ENCODE measurements around the gene OR13A1. TPM values are rescaled to one million over a fixed set of nuclear protein-coding genes. Genes with fewer than 3 reads are reported as not detected.
A peak's percentile ranks its signal among the peaks of the same experiment; 100 is the strongest.
"Not testable (repeated sequence)": the region's sequence is repeated elsewhere in the genome, so short reads cannot be mapped to it uniquely, and the experiment has no call there.

OR13A1 gene
- total RNA-seq, 2 experiments from 2014 or later: not detected

- Mint-ChIP-seq H3K4me3 (no peak overlapping the region), H3K9me3 (peaks cover 19% of the 10 kb centered on the region), H3K4me1 (no peaks in the 10 kb centered on the region), H3K27ac (no peak overlapping the region), H3K36me3 (peaks cover 3% of the 10 kb centered on the region), H3K27me3 (peaks cover 4% of the 10 kb centered on the region)
- DNase-seq: no peak
Measured at GRCh38 chr10:45313264-45313873, 2.0 kb downstream of the OR13A1 start.

GRCh38 chr10:45308707-45309106 is 6.7 kb downstream of the OR13A1 start:
- no peak overlapping the region for H3K4me3 Mint-ChIP-seq
- DNase-seq: no peak
- H3K27me3 Mint-ChIP-seq: peaks cover 4% of the 10 kb centered on the region
- no peaks in the 10 kb centered on the region for H3K4me1 Mint-ChIP-seq
- H3K36me3 Mint-ChIP-seq: peaks cover 3% of the 10 kb centered on the region
- no peak overlapping the region for H3K27ac Mint-ChIP-seq
- peaks cover 19% of the 10 kb centered on the region for H3K9me3 Mint-ChIP-seq

- Mint-ChIP-seq H3K4me3 (no peak overlapping the region), H3K4me1 (peaks cover 4% of the 10 kb centered on the region), H3K36me3 (no peaks in the 10 kb centered on the region), H3K27me3 (peaks cover 9% of the 10 kb centered on the region), H3K9me3 (no peaks in the 10 kb centered on the region), H3K27ac (no peak overlapping the region)
- no peak for DNase-seq
Measured at GRCh38 chr10:45302573-45302972, 12.8 kb downstream of the OR13A1 start.

- H3K9me3 Mint-ChIP-seq, H3K4me3 Mint-ChIP-seq, DNase-seq, H3K27me3 Mint-ChIP-seq, H3K36me3 Mint-ChIP-seq, H3K27ac Mint-ChIP-seq: not testable (repeated sequence)
- peaks cover 18% of the 10 kb centered on the region for H3K4me1 Mint-ChIP-seq
Measured at GRCh38 chr10:45298341-45298955, 17.0 kb downstream of the OR13A1 start.

GRCh38 chr10:45294681-45295080 is 20.7 kb downstream of the OR13A1 start:
- Mint-ChIP-seq H3K4me3 (no peak overlapping the region), H3K9me3 (no peaks in the 10 kb centered on the region), H3K27me3 (peaks cover 6% of the 10 kb centered on the region), H3K27ac (no peak overlapping the region), H3K4me1 (peaks cover 18% of the 10 kb centered on the region), H3K36me3 (no peaks in the 10 kb centered on the region)
- DNase-seq: peak; percentile 17

- Mint-ChIP-seq H3K4me1 (no peaks in the 10 kb centered on the region), H3K27me3 (no peaks in the 10 kb centered on the region), H3K4me3 (no peak overlapping the region), H3K36me3 (peaks cover 2% of the 10 kb centered on the region), H3K27ac (no peak overlapping the region), H3K9me3 (peaks cover 4% of the 10 kb centered on the region)
- DNase-seq: no peak
Measured at GRCh38 chr10:45286980-45287379, 28.4 kb downstream of the OR13A1 start.

- Mint-ChIP-seq H3K27me3 (no peaks in the 10 kb centered on the region), H3K36me3 (peaks cover 2% of the 10 kb centered on the region), H3K27ac (no peak overlapping the region), H3K4me3 (no peak overlapping the region), H3K9me3 (peaks cover 4% of the 10 kb centered on the region), H3K4me1 (no peaks in the 10 kb centered on the region)
- no peak for DNase-seq
Measured at GRCh38 chr10:45282061-45282460, 33.3 kb downstream of the OR13A1 start.

- Mint-ChIP-seq H3K27ac (no peak overlapping the region), H3K9me3 (no peaks in the 10 kb centered on the region), H3K4me1 (no peaks in the 10 kb centered on the region), H3K27me3 (no peaks in the 10 kb centered on the region), H3K36me3 (no peaks in the 10 kb centered on the region), H3K4me3 (no peak overlapping the region)
- DNase-seq: no peak
Measured at GRCh38 chr10:45280113-45280760, 35.2 kb downstream of the OR13A1 start.

GRCh38 chr10:45279682-45280081 is 35.7 kb downstream of the OR13A1 start:
- Mint-ChIP-seq H3K27ac (no peak overlapping the region), H3K9me3 (no peaks in the 10 kb centered on the region), H3K4me3 (no peak overlapping the region), H3K27me3 (no peaks in the 10 kb centered on the region), H3K36me3 (no peaks in the 10 kb centered on the region), H3K4me1 (no peaks in the 10 kb centered on the region)
- DNase-seq: no peak

GRCh38 chr10:45278860-45279498 is 36.4 kb downstream of the OR13A1 start:
- Mint-ChIP-seq H3K27ac (no peak overlapping the region), H3K9me3 (no peaks in the 10 kb centered on the region), H3K4me3 (no peak overlapping the region), H3K27me3 (no peaks in the 10 kb centered on the region), H3K36me3 (no peaks in the 10 kb centered on the region), H3K4me1 (no peaks in the 10 kb centered on the region)
- DNase-seq: no peak

- H3K36me3 Mint-ChIP-seq, H3K9me3 Mint-ChIP-seq, H3K4me1 Mint-ChIP-seq, DNase-seq, H3K4me3 Mint-ChIP-seq, H3K27me3 Mint-ChIP-seq, H3K27ac Mint-ChIP-seq: not testable (repeated sequence)
Measured at GRCh38 chr10:45276146-45276545, 39.3 kb downstream of the OR13A1 start.

- DNase-seq: no peak
- Mint-ChIP-seq H3K9me3 (peaks cover 5% of the 10 kb centered on the region), H3K27ac (no peak overlapping the region), H3K4me3 (no peak overlapping the region), H3K4me1 (no peaks in the 10 kb centered on the region), H3K27me3 (no peaks in the 10 kb centered on the region), H3K36me3 (no peaks in the 10 kb centered on the region)
Measured at GRCh38 chr10:45274364-45274763, 41.0 kb downstream of the OR13A1 start.

GRCh38 chr10:45267777-45268176 is 47.6 kb downstream of the OR13A1 start:
- not testable (repeated sequence) for DNase-seq, H3K4me3 Mint-ChIP-seq, H3K9me3 Mint-ChIP-seq, H3K36me3 Mint-ChIP-seq, H3K27ac Mint-ChIP-seq, H3K27me3 Mint-ChIP-seq, H3K4me1 Mint-ChIP-seq

GRCh38 chr10:45265996-45266395 is 49.4 kb downstream of the OR13A1 start:
- no peak overlapping the region for H3K27ac Mint-ChIP-seq
- H3K4me3 Mint-ChIP-seq: no peak overlapping the region
- H3K4me1 Mint-ChIP-seq: no peaks in the 10 kb centered on the region
- DNase-seq: no peak
- no peaks in the 10 kb centered on the region for H3K36me3 Mint-ChIP-seq
- H3K9me3 Mint-ChIP-seq: peaks cover 9% of the 10 kb centered on the region
- peaks cover 4% of the 10 kb centered on the region for H3K27me3 Mint-ChIP-seq

- no peak for DNase-seq
- no peaks in the 10 kb centered on the region for H3K4me1 Mint-ChIP-seq
- peaks cover 4% of the 10 kb centered on the region for H3K9me3 Mint-ChIP-seq
- no peak overlapping the region for H3K27ac Mint-ChIP-seq
- H3K27me3 Mint-ChIP-seq: peaks cover 4% of the 10 kb centered on the region
- no peaks in the 10 kb centered on the region for H3K36me3 Mint-ChIP-seq
- no peak overlapping the region for H3K4me3 Mint-ChIP-seq
Measured at GRCh38 chr10:45261946-45262345, 53.5 kb downstream of the OR13A1 start.

Data from activated naive CD8-positive, alpha-beta T cell treated with anti-CD3 and anti-CD28 coated beads for 36 hours (primary cell).